SK-N-SH (cell line): ENCODE data around the gene S100A7. TPM values are rescaled to one million over a fixed set of nuclear protein-coding genes. Genes with fewer than 3 reads are reported as not detected.

ENCODE experiments used
- CTCF ChIA-PET: fragments of 300-600, 350-600 bp; formaldehyde crosslinking; extraction: SDS; loops from one replicate; lab custom pipeline; 2021; lab: Yijun Ruan, JAX
- POLR2A ChIA-PET: fragments of 350-600 bp; sonication (Branson Sonifier 250); formaldehyde crosslinking; extraction: SDS; loops from one replicate; lab custom pipeline; 2020; ENCODE audit warnings: antibody characterized with exemption, inconsistent platforms; lab: Yijun Ruan, JAX
- DNase-seq: peaks from one replicate; pipeline ENCODE4 v3.0.0; 2012
- H2AFZ ChIP-seq: fragments of 200-600 bp; sonication (generic); 2 replicates; pipeline ENCODE4 v1.8.1; 2016; ENCODE audit warnings: antibody characterized with exemption, mild to moderate bottlenecking, low read depth
- H3F3A ChIP-seq: fragments of 200-600 bp; sonication (generic); replicated peaks from 2 replicates; pipeline ENCODE3; 2016; ENCODE audit warnings: antibody characterized with exemption, mild to moderate bottlenecking; ENCODE audit not compliant: insufficient read depth
- H3K27ac ChIP-seq, 2 experiments: fragments of 200-500 bp in 1 of 2; fragments of 200-600 bp in 1 of 2; sonication (Bioruptor generic) in 1 of 2; sonication (generic), shearing (Covaris generic) in 1 of 2; 2 replicates each; pipeline versions ENCODE4 v1.5.1 to v1.6.1; 2014 to 2016; ENCODE audit warnings: low read depth in 2 of 2, inconsistent platforms in 1 of 2, low read length in 1 of 2, mild to moderate bottlenecking in 1 of 2, mixed read lengths in 1 of 2
- H3K27me3 ChIP-seq: fragments of 200-600 bp; sonication (generic), shearing (Covaris generic); 2 replicates; pipeline ENCODE4 v1.6.1; 2016; ENCODE audit warnings: mixed run types; ENCODE audit not compliant: insufficient read depth
- H3K36me3 ChIP-seq, 2 experiments: fragments of 200-500 bp in 1 of 2; fragments of 200-600 bp in 1 of 2; sonication (Bioruptor generic) in 1 of 2; sonication (generic) in 1 of 2; replicated peaks in 1 of 2; 2 replicates each; pipeline versions ENCODE3 to v1.5.1; 2014 to 2016; ENCODE audit warnings: low read length in 1 of 2, mild to moderate bottlenecking in 1 of 2; ENCODE audit not compliant: insufficient read depth in 2 of 2, control insufficient read depth in 1 of 2
- H3K4me1 ChIP-seq, 2 experiments: fragments of 200-500 bp in 1 of 2; fragments of 200-600 bp in 1 of 2; sonication (Bioruptor generic) in 1 of 2; sonication (generic), shearing (Covaris generic) in 1 of 2; 2 replicates each; pipeline versions ENCODE4 v1.5.1 to v1.6.1; 2014 to 2016; ENCODE audit warnings: low read depth in 1 of 2, low read length in 1 of 2, mixed run types in 1 of 2; ENCODE audit not compliant: insufficient read depth in 2 of 2, control insufficient read depth in 1 of 2
- H3K4me2 ChIP-seq: fragments of 200-600 bp; sonication (generic), shearing (Covaris generic); 2 replicates; pipeline ENCODE4 v1.6.1; 2017; ENCODE audit warnings: mixed run types
- H3K4me3 ChIP-seq, 2 experiments: fragments of 200-500 bp in 1 of 2; fragments of 200-600 bp in 1 of 2; sonication (Bioruptor generic) in 1 of 2; sonication (generic), shearing (Covaris generic) in 1 of 2; 2 replicates each; pipeline versions ENCODE4 v1.5.1 to v1.8.1; 2014 to 2016; ENCODE audit warnings: low read depth in 2 of 2, inconsistent platforms in 1 of 2, low read length in 1 of 2, mild to moderate bottlenecking in 1 of 2, mixed read lengths in 1 of 2, moderate library complexity in 1 of 2
- H3K79me2 ChIP-seq: fragments of 200-600 bp; sonication (generic); 2 replicates; pipeline ENCODE4 v1.8.1; 2017; ENCODE audit warnings: mild to moderate bottlenecking; ENCODE audit not compliant: insufficient read depth
- H3K9ac ChIP-seq: fragments of 200-600 bp; sonication (generic); 2 replicates; pipeline ENCODE4 v1.6.1; 2017; ENCODE audit warnings: mixed run types
- H3K9me2 ChIP-seq: fragments of 200-600 bp; sonication (generic); 2 replicates; pipeline ENCODE4 v1.6.1; 2017; ENCODE audit warnings: mixed run types
- H3K9me3 ChIP-seq: fragments of 200-600 bp; sonication (generic); 2 replicates; pipeline ENCODE4 v1.6.1; 2017; ENCODE audit warnings: mixed run types, mild to moderate bottlenecking, moderate library complexity
- H4K20me1 ChIP-seq: fragments of 200-600 bp; sonication (generic); 2 replicates; pipeline ENCODE4 v1.6.1; 2017; ENCODE audit warnings: mild to moderate bottlenecking, mixed run types; ENCODE audit not compliant: insufficient read depth
- CHD2 ChIP-seq: fragments of 150-350 bp; IDR thresholded peaks from 2 replicates; pipeline ENCODE4 v1.6.1; 2018; ENCODE audit warnings: low read length; ENCODE audit not compliant: partially characterized antibody
- FOSL2 ChIP-seq: IDR thresholded peaks from 2 replicates; pipeline ENCODE4 v1.4.0; 2012; ENCODE audit warnings: low read depth, mild to moderate bottlenecking, moderate library complexity, borderline replicate concordance
- FOXJ3 ChIP-seq: sonication (generic); formaldehyde crosslinking; IDR thresholded peaks from 2 replicates; pipeline ENCODE4 v1.5.1; 2020; ENCODE audit warnings: mild to moderate bottlenecking, missing genetic modification reagents
- IRF3 ChIP-seq: fragments of 150-350 bp; IDR thresholded peaks from 2 replicates; pipeline ENCODE4 v1.6.1; 2016; ENCODE audit warnings: mild to moderate bottlenecking, low read depth, low read length
- JUND ChIP-seq: IDR thresholded peaks from 2 replicates; pipeline ENCODE4 v1.4.0; 2012
- MAX ChIP-seq: IDR thresholded peaks from 2 replicates; pipeline ENCODE4 v1.4.0; 2012; ENCODE audit warnings: low read depth
- RAD21 ChIP-seq: IDR thresholded peaks from 2 replicates; pipeline ENCODE4 v1.6.1; 2012; ENCODE audit warnings: mild to moderate bottlenecking, low read length
- RFX5 ChIP-seq: IDR thresholded peaks from 2 replicates; pipeline ENCODE4 v1.6.1; 2012; ENCODE audit warnings: mild to moderate bottlenecking, improper control_type of control experiment, low read length
- RXRA ChIP-seq: IDR thresholded peaks from 2 replicates; pipeline ENCODE4 v1.4.0; 2012; ENCODE audit warnings: low read depth, mild to moderate bottlenecking, borderline replicate concordance
- SMC3 ChIP-seq: IDR thresholded peaks from 2 replicates; pipeline ENCODE4 v1.6.1; 2012; ENCODE audit warnings: low read depth, low read length, improper control_type of control experiment
- TCF12 ChIP-seq: IDR thresholded peaks from 2 replicates; pipeline ENCODE4 v1.4.0; 2012
- TEAD4 ChIP-seq: IDR thresholded peaks from 2 replicates; pipeline ENCODE4 v1.4.0; 2012; ENCODE audit warnings: mild to moderate bottlenecking, borderline replicate concordance; ENCODE audit not compliant: insufficient read depth
- USF1 ChIP-seq: IDR thresholded peaks from 2 replicates; pipeline ENCODE4 v1.4.0; 2012; ENCODE audit warnings: low read depth, borderline replicate concordance
- USF2 ChIP-seq: fragments of 150-350 bp; IDR thresholded peaks from 2 replicates; pipeline ENCODE4 v1.6.1; 2017; ENCODE audit warnings: antibody characterized with exemption, low read length, low read depth, borderline replicate concordance
- YY1 ChIP-seq: IDR thresholded peaks from 2 replicates; pipeline ENCODE4 v1.4.0; 2012; ENCODE audit warnings: low read depth, mild to moderate bottlenecking
- ZBTB33 ChIP-seq: IDR thresholded peaks from 2 replicates; pipeline ENCODE4 v1.4.0; 2012; ENCODE audit warnings: low read depth, borderline replicate concordance
- WGBS: methylation state at CpG from one replicate; pipeline ENCODE4 v1.1.6; 2017; ENCODE audit warnings: low lambda C conversion rate; 5-methylcytosine and 5-hydroxymethylcytosine counted together
- polyA plus RNA-seq, 3 experiments: library from polyadenylated mRNA; depleted of rRNA; stranded (reverse); fragments of >200 nt; gene quantifications; 2 replicates each; pipeline ENCODE4 v1.2.3, GENCODE V29; 2012

S100A7 gene
- polyA plus RNA-seq, 1 of the 3 experiments (the other 2 are of a cell fraction), result not detected

GRCh38 chr1:153438599-153438998, 21.9 kb downstream of the S100A7 start:
- H3K27ac ChIP-seq, result no peak overlapping the region
- no peaks in the 10 kb centered on the region for H3K9me2 ChIP-seq
- TF ChIP-seq USF1, result no peak
- no peak for TF ChIP-seq MAX
- TF ChIP-seq TEAD4, result no peak
- no peak for TF ChIP-seq TCF12
- TF ChIP-seq CHD2, result no peak
- TF ChIP-seq ZBTB33, result no peak
- no peak for TF ChIP-seq RXRA
- no peak for TF ChIP-seq USF2
- no peak for TF ChIP-seq JUND
- no peak for TF ChIP-seq RAD21
- no peak for TF ChIP-seq YY1
- no peak for TF ChIP-seq RFX5
- no peak for TF ChIP-seq SMC3
- TF ChIP-seq FOSL2, result no peak
- no peak for TF ChIP-seq FOXJ3
- TF ChIP-seq IRF3, result no peak
- H3K36me3 ChIP-seq, result no peaks in the 10 kb centered on the region
- no peak overlapping the region for H3K4me2 ChIP-seq
- no peaks in the 10 kb centered on the region for H3K9me3 ChIP-seq
- H3K9ac ChIP-seq, result no peak overlapping the region
- ChIA-PET POLR2A (no interaction called here), CTCF (interaction anchor here (0.6 to 1.7 kb wide), 3 partner anchors 27 to 177 kb away, joined by 3 to 7 read pairs (median 3); partner anchors contain the start of gene S100A14)
- no peak overlapping the region for H2AFZ ChIP-seq
- H4K20me1 ChIP-seq, result no peaks in the 10 kb centered on the region
- no peak overlapping the region for H3K4me3 ChIP-seq
- no peaks in the 10 kb centered on the region; the same call in 1 of the 2 replicates for H3K27me3 ChIP-seq
- no peak for DNase-seq
- H3K4me1 ChIP-seq, result no peaks in the 10 kb centered on the region
- 3% methylated on average over 5 of the region's 7 CpGs for WGBS
- no peaks in the 10 kb centered on the region for H3K79me2 ChIP-seq
- no peaks in the 10 kb centered on the region for H3F3A ChIP-seq
